HepG2 (cell line): Measurements from ENCODE around the gene ZNF99. TPM values are rescaled to one million over a fixed set of nuclear protein-coding genes. Genes with fewer than 3 reads are reported as not detected.

Source experiments
- ATAC-seq: fragments of 200-7000 bp; cut with Tn5 transposase; 3 replicates; pipeline ENCODE4 v1.9.1; 2020; ENCODE audit warnings: mild to moderate bottlenecking, moderate library complexity
- BruUV-seq: library from RNA; stranded (reverse); fragments of 400-500 nt; replicated peaks from 2 replicates; lab custom pipeline; 2021; lab: Mats Ljungman, UMichigan
- CTCF ChIA-PET: fragments of 300-600 bp; formaldehyde crosslinking; extraction: SDS; loops from one replicate; lab custom pipeline; 2021; ENCODE audit warnings: low total read pairs, inconsistent platforms, low intra/inter-chr PET ratio; lab: Yijun Ruan, JAX
- POLR2A ChIA-PET: fragments of 350-600 bp; sonication (Branson Sonifier 250); formaldehyde crosslinking; loops from one replicate; lab custom pipeline; 2020; ENCODE audit warnings: antibody characterized with exemption, inconsistent platforms; lab: Yijun Ruan, JAX
- DNase-seq: peaks from one replicate; pipeline ENCODE4 v3.0.0-alpha.2; 2015; ENCODE audit warnings: low spot score
- FAIRE-seq: peaks from 3 replicates; lab custom pipeline; 2011; peaks lifted over from hg19 to GRCh38; lab: Jason Lieb, UNC
- H2AFZ ChIP-seq: one replicate; pipeline ENCODE4 v1.6.1; 2011; ENCODE audit warnings: low read length, inconsistent platforms
- H3K27ac ChIP-seq: fragments of 300-600 bp; 3 replicates; pipeline ENCODE4 v1.8.0; 2011; ENCODE audit warnings: mixed run types, mild to moderate bottlenecking, mixed read lengths, low read length, inconsistent platforms; ENCODE audit not compliant: insufficient read depth; ENCODE audit errors: extremely low read length
- H3K27me3 ChIP-seq, 2 experiments: fragments of 200-600 bp in 1 of 2; 2 replicates in 1 of 2; 3 replicates in 1 of 2; pipeline versions ENCODE4 v1.6.0 to v1.8.0; 2011; ENCODE audit warnings: low read length in 2 of 2, mild to moderate bottlenecking in 2 of 2, moderate library complexity in 2 of 2, inconsistent platforms in 1 of 2; ENCODE audit not compliant: insufficient read depth in 2 of 2, control insufficient read depth in 1 of 2
- H3K36me3 ChIP-seq, 2 experiments: fragments of 200-600 bp in 1 of 2; replicated peaks in 1 of 2; 2 replicates in 1 of 2; 3 replicates in 1 of 2; pipeline versions ENCODE4 v1.5.1 to v1.8.0; 2011; ENCODE audit warnings: low read length in 2 of 2, inconsistent platforms in 1 of 2; ENCODE audit not compliant: insufficient read depth in 2 of 2, control insufficient read depth in 1 of 2
- H3K4me1 ChIP-seq: 2 replicates; pipeline ENCODE4 v1.5.1; 2012; ENCODE audit warnings: low read length, inconsistent platforms; ENCODE audit not compliant: insufficient read depth
- H3K4me2 ChIP-seq: 2 replicates; pipeline ENCODE4 v1.6.0; 2011; ENCODE audit warnings: low read depth, low read length, inconsistent platforms
- H3K4me3 ChIP-seq, 3 experiments: fragments of 200-600 bp in 1 of 3; sonication (generic), shearing (Covaris generic) in 1 of 3; replicated peaks in 1 of 3; 2 replicates each; pipeline ENCODE4 v1.5.1; 2011 to 2016; ENCODE audit warnings: low read length in 3 of 3, inconsistent platforms in 2 of 3, low read depth in 2 of 3, mild to moderate bottlenecking in 2 of 3, control low read depth in 1 of 3, mixed read lengths in 1 of 3; ENCODE audit not compliant: insufficient read depth in 1 of 3
- H3K79me2 ChIP-seq: one replicate; pipeline ENCODE4 v1.6.1; 2011; ENCODE audit warnings: low read length, inconsistent platforms; ENCODE audit not compliant: insufficient read depth
- H3K9ac ChIP-seq: 2 replicates; pipeline ENCODE4 v1.6.0; 2011; ENCODE audit warnings: mild to moderate bottlenecking, low read depth, low read length, inconsistent platforms; ENCODE audit not compliant: insufficient read depth
- H3K9me3 ChIP-seq: 2 replicates; pipeline ENCODE4 v1.5.1; 2012; ENCODE audit warnings: mild to moderate bottlenecking, low read length
- H4K20me1 ChIP-seq: 2 replicates; pipeline ENCODE4 v1.6.0; 2011; ENCODE audit warnings: inconsistent platforms, mild to moderate bottlenecking, low read length, moderate library complexity; ENCODE audit not compliant: insufficient read depth
- BHLHE40 ChIP-seq: IDR thresholded peaks from 2 replicates; pipeline ENCODE4 v1.6.1; 2011; ENCODE audit warnings: low read length, improper control_type of control experiment
- CENPX ChIP-seq: sonication (generic); formaldehyde crosslinking; IDR thresholded peaks from 2 replicates; pipeline ENCODE4 v1.9.0; 2021; ENCODE audit warnings: mild to moderate bottlenecking, missing genetic modification reagents, moderate library complexity
- EHMT2 ChIP-seq: fragments of 200-600 bp; sonication (generic); IDR thresholded peaks from 2 replicates; pipeline ENCODE4 v1.7.0; 2017; ENCODE audit warnings: antibody characterized with exemption, low read depth, low read length, borderline replicate concordance
- KAT7 ChIP-seq: IDR thresholded peaks from 2 replicates; pipeline ENCODE4 v1.6.1; 2018; ENCODE audit warnings: borderline replicate concordance, missing compliant biosample characterization
- KDM4B ChIP-seq: sonication (generic); formaldehyde crosslinking; IDR thresholded peaks from 2 replicates; pipeline ENCODE4 v1.4.0; 2020; ENCODE audit warnings: missing genetic modification reagents
- MTF2 ChIP-seq: sonication (generic); formaldehyde crosslinking; IDR thresholded peaks from 2 replicates; pipeline ENCODE4 v1.5.0; 2020; ENCODE audit warnings: missing genetic modification reagents, borderline replicate concordance
- NR3C1 ChIP-seq: sonication (generic); formaldehyde crosslinking; IDR thresholded peaks from 2 replicates; pipeline ENCODE4 v1.4.0; 2020; ENCODE audit warnings: missing genetic modification reagents
- PBX2 ChIP-seq: IDR thresholded peaks from 2 replicates; pipeline ENCODE4 v1.6.1; 2016; ENCODE audit warnings: control low read depth
- POLR2AphosphoS5 ChIP-seq: IDR thresholded peaks from 2 replicates; pipeline ENCODE4 v1.6.1; 2012; ENCODE audit warnings: low read depth, low read length
- RARA ChIP-seq: IDR thresholded peaks from 2 replicates; pipeline ENCODE4 v1.6.1; 2016; ENCODE audit warnings: missing genetic modification reagents, missing compliant biosample characterization
- RBM39 ChIP-seq: fragments of 200-400 bp; formaldehyde crosslinking; IDR thresholded peaks from one replicate; pipeline ENCODE4 v1.6.1; 2018; ENCODE audit warnings: antibody characterized with exemption, mild to moderate bottlenecking, low read depth, low read length; ENCODE audit not compliant: poor library complexity, severe bottlenecking
- YY1 ChIP-seq: IDR thresholded peaks from 2 replicates; pipeline ENCODE4 v1.6.1; 2011; ENCODE audit warnings: low read length, low read depth, moderate library complexity, mild to moderate bottlenecking; ENCODE audit not compliant: insufficient read depth, insufficient replicate concordance
- ZNF234 ChIP-seq: sonication (generic); formaldehyde crosslinking; conservative IDR thresholded peaks from 2 replicates; pipeline ENCODE4 v1.5.1; 2020; ENCODE audit warnings: mild to moderate bottlenecking, missing genetic modification reagents
- ZNF549 ChIP-seq: sonication (generic); formaldehyde crosslinking; IDR thresholded peaks from 2 replicates; pipeline ENCODE4 v1.5.0; 2020; ENCODE audit warnings: missing genetic modification reagents
- ZNF614 ChIP-seq: IDR thresholded peaks from 2 replicates; pipeline ENCODE4 v1.6.1; 2018; ENCODE audit warnings: missing biosample characterization, missing genetic modification reagents, inconsistent platforms, borderline replicate concordance
- WGBS: methylation state at CpG from one replicate; pipeline ENCODE4 v1.1.6; 2017; ENCODE audit warnings: low lambda C conversion rate; 5-methylcytosine and 5-hydroxymethylcytosine counted together
- in situ Hi-C: cut with HindIII; loops from 2 replicates; pipeline ENCODE4 v1.10.0; 2017; ENCODE audit warnings: low pct_unique_long_range_greater_than_20kb; ENCODE audit not compliant: extremely low pct_ligation_motif_present
- intact Hi-C: fragments of 100-400 bp; cut with micrococcal nuclease; formaldehyde crosslinking; loops from one replicate; pipeline ENCODE4 v1.10.0; 2022; ENCODE audit not compliant: unreplicated experiment
- polyA plus RNA-seq, 8 experiments: library from polyadenylated mRNA; depleted of rRNA in 3 of 8; stranded (reverse) in 7 of 8; unstranded in 1 of 8; fragments of >200 nt; fragmentation: Illumina TruSeq in 4 of 8; extraction: Trizol in 4 of 8; gene quantifications; 2 replicates each; pipeline versions ENCODE4 v1.2.1 to v1.2.3, GENCODE V29; 2011 to 2016; ENCODE audit warnings: low read depth in 4 of 8, missing spikeins in 1 of 8, mixed read lengths in 1 of 8; ENCODE audit not compliant: insufficient read depth in 1 of 8
- total RNA-seq, 5 experiments: library from RNA; depleted of rRNA; stranded (reverse); fragments of >200 nt; fragmentation: Illumina TruSeq; extraction: Trizol; gene quantifications; 2 replicates each; pipeline ENCODE4 v1.2.3, GENCODE V29; 2016; ENCODE audit warnings: low read depth in 1 of 5

The ZNF99 gene
- total and polyA plus RNA-seq, 2 of the 13 experiments (the other 11 are each of a cell fraction or from before 2014, with no cell fraction given), result not detected

DNA sequence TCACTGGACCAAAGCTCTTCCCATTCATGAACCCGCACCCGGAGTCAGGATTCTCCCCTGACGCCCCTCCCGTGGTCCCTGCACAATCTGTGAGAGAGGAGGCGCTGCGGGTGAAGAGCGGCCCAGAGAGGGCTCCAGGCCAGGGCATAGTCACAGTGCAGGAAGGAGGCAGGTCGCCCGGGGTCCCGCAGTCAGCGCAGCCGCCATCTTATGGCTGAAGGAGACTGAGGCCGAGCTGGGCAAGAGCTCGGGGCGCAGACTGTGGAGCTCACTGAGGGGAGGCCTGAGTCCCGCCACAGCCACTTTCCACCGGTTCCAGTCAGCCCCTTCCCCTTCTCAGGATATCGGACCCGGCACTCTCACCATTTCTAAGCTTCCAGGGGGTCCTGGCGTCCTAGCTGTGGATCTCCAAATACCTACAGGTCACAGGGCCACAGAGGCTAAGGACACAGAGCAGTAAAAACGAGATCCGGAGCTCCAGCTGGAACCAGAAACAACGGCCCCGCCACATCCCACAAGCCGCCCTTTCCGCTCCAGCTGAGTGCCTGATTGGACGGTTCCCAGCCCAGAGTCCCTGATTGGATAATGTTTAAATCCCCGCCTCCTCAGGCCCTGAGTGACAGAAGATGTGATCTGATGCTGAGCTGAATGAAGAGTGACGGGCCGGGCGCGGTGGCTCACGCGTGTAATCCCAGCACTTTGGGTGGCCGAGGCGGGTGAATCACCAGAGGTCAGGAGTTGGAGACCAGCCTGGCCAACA lies at the start of gene ZNF99 (continued):
- no peak for TF ChIP-seq RBM39
- TF ChIP-seq YY1, result no peak
- no peak for TF ChIP-seq ZNF234
- TF ChIP-seq NR3C1 (CRISPR knock-in tag), result no peak
- TF ChIP-seq ZNF614 (CRISPR knock-in tag), result no peak
- no peak for TF ChIP-seq RARA (CRISPR knock-in tag)
- TF ChIP-seq KAT7 (CRISPR knock-in tag), result no peak

GRCh38 chr19:22832031-22832762 lies 48.2 kb upstream of the ZNF99 start, which contains the start of gene ZNF723:
Gene ZNF723, plus strand, starts transcription at chr19:22832291. Its CDS starts 89 bp downstream, at chr19:22832380.
- 26% methylated on average over 20 of the region's 31 CpGs for WGBS
- FAIRE-seq (no peak), ATAC-seq (no peak), DNase-seq (no peak)
- no peaks in the 10 kb centered on the region for H3K27me3 ChIP-seq
- H3K36me3 ChIP-seq, result no peaks in the 10 kb centered on the region
- H2AFZ ChIP-seq, result no peak within 1 kb of the TSS
- BruUV-seq, result no TSS peak
- H3K79me2 ChIP-seq, result no peaks in the 10 kb centered on the region
- intact Hi-C loops, result no loop called here
- H4K20me1 ChIP-seq, result no peaks in the 10 kb centered on the region
- no peak for TF ChIP-seq POLR2AphosphoS5
- TF ChIP-seq PBX2 (CRISPR knock-in tag), result no peak
- TF ChIP-seq ZNF549 (CRISPR knock-in tag), result no peak
- no peak for TF ChIP-seq CENPX (CRISPR knock-in tag)
- TF ChIP-seq MTF2 (CRISPR knock-in tag), result no peak
- TF ChIP-seq EHMT2, result no peak
- no peak for TF ChIP-seq BHLHE40
- TF ChIP-seq KDM4B (CRISPR knock-in tag), result no peak
- CTCF ChIA-PET, result no interaction called here
- no peak within 1 kb of the TSS for H3K4me2 ChIP-seq
- in situ Hi-C loops, result no loop called here
- H3K9me3 ChIP-seq, result peaks cover 94% of the 10 kb centered on the region
- no peak within 1 kb of the TSS for H3K27ac ChIP-seq
- H3K9ac ChIP-seq, result no peak within 1 kb of the TSS
- no peak within 1 kb of the TSS for H3K4me3 ChIP-seq
- POLR2A ChIA-PET, result no interaction called here
- no peaks in the 10 kb centered on the region for H3K4me1 ChIP-seq
